ENCODE data around the gene PRSS2. TPM values are rescaled to one million over a fixed set of nuclear protein-coding genes. Genes with fewer than 3 reads are reported as not detected.

PRSS2 gene
- total RNA-seq, 2 donors from 2014 or later = not detected

- H3K27ac ChIP-seq = no peak overlapping the region
- DNase-seq (ENCODE audit: low spot score) = no peak
- intact Hi-C loops (cut with DNase I) = no loop called here
- no peaks in the 10 kb centered on the region for H3K9me3 ChIP-seq
- no peaks in the 10 kb centered on the region for H3K27me3 ChIP-seq (replicated peaks; ENCODE audit: insufficient read depth)
- no peaks in the 10 kb centered on the region for H3K36me3 ChIP-seq
- no peak overlapping the region for H3K4me3 ChIP-seq
- no peak for TF ChIP-seq POLR2AphosphoS5 (IDR thresholded peaks at IDR 0.05)
- no peak for TF ChIP-seq CTCF (IDR thresholded peaks at IDR 0.05)
- no peak for TF ChIP-seq POLR2A (IDR thresholded peaks at IDR 0.05)
- 83% methylated on average over 7 of the region's 7 CpGs for WGBS
- no peaks in the 10 kb centered on the region for H3K4me1 ChIP-seq (replicated peaks)
Measured at GRCh38 chr7:142800699-142801260, 30.0 kb downstream of the PRSS2 start.

GRCh38 chr7:142801601-142802295 lies 31.0 kb downstream of the PRSS2 start:
- H3K27ac ChIP-seq = no peak overlapping the region
- DNase-seq (ENCODE audit: low spot score) = no peak
- H3K9me3 ChIP-seq = no peaks in the 10 kb centered on the region
- H3K27me3 ChIP-seq (replicated peaks; ENCODE audit: insufficient read depth) = no peaks in the 10 kb centered on the region
- H3K4me1 ChIP-seq (replicated peaks) = no peaks in the 10 kb centered on the region
- intact Hi-C loops (cut with DNase I) = no loop called here
- no peak overlapping the region for H3K4me3 ChIP-seq
- no peaks in the 10 kb centered on the region for H3K36me3 ChIP-seq
- WGBS = 94% methylated on average over 8 of the region's 8 CpGs
- no peak for TF ChIP-seq CTCF (IDR thresholded peaks at IDR 0.05)
- TF ChIP-seq POLR2AphosphoS5 (IDR thresholded peaks at IDR 0.05) = no peak
- TF ChIP-seq POLR2A (IDR thresholded peaks at IDR 0.05) = no peak

GRCh38 chr7:142802301-142802700 lies 31.5 kb downstream of the PRSS2 start:
- 97% methylated on average over 3 of the region's 3 CpGs for WGBS
- Histone ChIP-seq H3K4me3 (no peak overlapping the region), H3K27me3 (replicated peaks; ENCODE audit: insufficient read depth) (no peaks in the 10 kb centered on the region), H3K27ac (no peak overlapping the region), H3K4me1 (replicated peaks) (no peaks in the 10 kb centered on the region), H3K36me3 (no peaks in the 10 kb centered on the region), H3K9me3 (no peaks in the 10 kb centered on the region)
- DNase-seq (ENCODE audit: low spot score) = no peak
- no peak for TF ChIP-seq CTCF (IDR thresholded peaks at IDR 0.05)
- TF ChIP-seq POLR2AphosphoS5 (IDR thresholded peaks at IDR 0.05) = no peak
- no peak for TF ChIP-seq POLR2A (IDR thresholded peaks at IDR 0.05)
- intact Hi-C loops (cut with DNase I) = no loop called here

GRCh38 chr7:142803901-142804300 lies 33.1 kb downstream of the PRSS2 start:
- Histone ChIP-seq H3K27me3 (replicated peaks; ENCODE audit: insufficient read depth) (no peaks in the 10 kb centered on the region), H3K9me3 (no peaks in the 10 kb centered on the region), H3K4me3 (no peak overlapping the region), H3K4me1 (replicated peaks) (no peaks in the 10 kb centered on the region), H3K36me3 (no peaks in the 10 kb centered on the region), H3K27ac (no peak overlapping the region)
- TF ChIP-seq POLR2AphosphoS5 (IDR thresholded peaks at IDR 0.05) = no peak
- TF ChIP-seq CTCF (IDR thresholded peaks at IDR 0.05) = no peak
- TF ChIP-seq POLR2A (IDR thresholded peaks at IDR 0.05) = no peak
- WGBS = 98% methylated on average over 4 of the region's 4 CpGs
- DNase-seq (ENCODE audit: low spot score) = no peak
- intact Hi-C loops (cut with DNase I) = no loop called here

GRCh38 chr7:142804728-142805207 lies 34.0 kb downstream of the PRSS2 start:
- no peak for TF ChIP-seq POLR2AphosphoS5 (IDR thresholded peaks at IDR 0.05)

More at GRCh38 chr7:142804728-142805207, 34.0 kb downstream of the PRSS2 start:
- Histone ChIP-seq H3K27ac (no peak overlapping the region), H3K36me3 (no peaks in the 10 kb centered on the region), H3K27me3 (replicated peaks; ENCODE audit: insufficient read depth) (no peaks in the 10 kb centered on the region), H3K4me3 (no peak overlapping the region), H3K9me3 (no peaks in the 10 kb centered on the region), H3K4me1 (replicated peaks) (no peaks in the 10 kb centered on the region)
- intact Hi-C loops (cut with DNase I) = no loop called here
- WGBS = 71% methylated on average over 4 of the region's 4 CpGs
- no peak for DNase-seq (ENCODE audit: low spot score)
